Measurements from ENCODE around the gene PDE4D.

DNA sequence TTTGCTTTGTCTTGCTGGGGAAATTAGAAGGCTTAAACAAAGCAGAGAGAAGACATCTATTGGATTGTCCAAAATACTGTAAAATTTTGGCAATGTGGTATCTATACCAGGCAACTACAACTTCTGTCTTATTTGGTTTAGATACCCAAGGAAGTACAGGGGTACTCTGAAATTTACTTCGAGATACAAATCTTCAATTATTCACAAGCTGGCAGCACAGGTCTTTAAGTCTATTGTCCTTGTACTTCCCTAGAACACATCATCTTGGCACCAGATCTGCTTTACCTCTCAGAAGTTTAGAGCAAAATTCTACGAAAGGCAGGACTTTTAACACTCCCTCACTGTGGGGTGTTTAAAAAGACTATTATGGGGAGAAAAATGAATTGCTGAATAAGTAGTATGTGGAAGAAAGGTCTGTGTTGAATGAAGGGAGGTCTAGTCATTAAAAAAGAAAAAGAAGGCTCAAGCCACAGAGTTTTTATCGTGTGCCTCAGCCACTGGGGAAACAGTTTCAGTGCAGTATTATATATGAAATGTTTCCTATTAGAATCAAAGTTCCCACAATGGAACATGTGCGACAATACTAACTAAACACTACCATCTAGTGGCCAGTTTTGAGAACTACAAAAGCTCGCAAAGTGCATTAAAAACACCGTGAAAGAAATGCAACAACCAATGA, 93.7 kb downstream of the PDE4D start:
- TF ChIP-seq YY1 (IDR thresholded peaks at IDR 0.05; ENCODE audit: insufficient read depth, insufficient read length) (no peak), ZNF274 (IDR thresholded peaks at IDR 0.05; ENCODE audit: low read depth, low read length) (no peak)

All from NT2/D1 (cell line).